Epithelial cell of umbilical artery (primary cell): ENCODE data around the gene C19orf67. TPM values are rescaled to one million over a fixed set of nuclear protein-coding genes. Genes with fewer than 3 reads are reported as not detected.

ENCODE experiments used
- total RNA-seq: library from RNA; depleted of rRNA; stranded (reverse); fragments of >200 nt; gene quantifications from 2 replicates; pipeline ENCODE4 v1.2.3, GENCODE V29; 2014

The C19orf67 gene
- not detected in 2 replicates for total RNA-seq

GRCh38 chr19:14085309-14085995 lies at the start of gene C19orf67:
Gene C19orf67, minus strand, starts transcription at chr19:14085783. Its CDS starts 156 bp downstream, at chr19:14085627.

DNA sequence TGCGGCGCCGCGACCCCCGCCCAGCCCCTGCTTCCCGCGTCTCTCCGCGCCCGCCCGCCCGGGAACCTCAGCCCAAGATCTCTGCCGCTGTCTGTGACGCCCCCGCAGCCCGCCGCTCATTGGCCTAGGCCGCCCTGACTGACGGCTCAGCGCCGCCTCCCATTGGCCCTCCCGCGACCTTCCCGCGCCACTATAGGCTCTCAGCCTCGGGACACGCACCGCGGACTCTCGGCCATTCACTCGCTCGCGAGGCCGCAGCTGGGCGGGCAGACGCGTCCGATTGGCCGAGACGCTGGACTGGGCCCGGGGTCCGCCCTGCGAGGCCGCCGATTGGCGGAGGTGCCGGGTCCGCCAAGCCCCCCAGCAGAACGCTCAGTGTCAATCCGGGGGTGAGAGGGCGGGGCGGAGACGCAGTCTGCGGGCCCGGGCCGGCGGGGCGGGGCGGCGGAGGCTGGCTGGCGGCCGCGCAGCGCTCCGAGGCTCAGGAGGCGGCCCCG lies 32.1 kb upstream of the C19orf67 start, which contains the start of gene PRKACA:
Gene PRKACA, minus strand, starts transcription at position 95 of the 497 bp plus-strand sequence. CDS start 215 bp downstream, outside the sequence.

DNA sequence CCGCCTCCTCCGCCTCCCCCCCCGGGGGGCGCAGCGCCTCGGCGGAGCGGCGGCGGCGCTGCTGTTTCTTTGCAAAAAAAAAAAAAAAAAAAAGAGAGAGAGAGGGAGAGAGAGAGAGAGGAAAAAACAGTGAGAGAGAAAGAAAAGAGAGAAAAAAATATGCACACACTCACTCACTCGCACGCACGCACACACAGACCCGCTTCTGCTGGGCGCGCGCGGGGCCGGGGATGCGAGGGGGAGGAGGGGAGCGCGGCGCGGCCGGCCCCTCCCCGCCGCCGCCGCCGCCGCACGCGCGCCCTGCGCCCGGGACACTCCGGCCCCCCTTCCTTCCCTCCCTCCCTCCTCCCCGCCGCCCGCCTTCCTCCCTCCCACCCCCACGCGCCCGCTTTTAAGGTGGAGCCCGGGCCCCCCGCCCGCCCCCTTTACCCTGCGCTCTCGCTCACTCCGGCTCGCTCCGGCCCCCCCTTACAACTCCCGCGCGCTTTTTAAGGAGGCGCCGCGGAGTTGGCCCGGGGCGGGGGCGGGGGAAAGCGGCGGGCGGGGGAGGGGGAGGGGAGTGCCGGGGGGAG lies 5.0 kb upstream of the C19orf67 start, which contains the start of gene SAMD1:
Gene SAMD1, minus strand, starts transcription at position 243 of the 572 bp plus-strand sequence.

GRCh38 chr19:14072535-14073260 lies 12.9 kb downstream of the C19orf67 start, which contains the start of gene MISP3:
Gene MISP3, plus strand, starts transcription at chr19:14072786. Its CDS starts 524 bp downstream, at chr19:14073310.

GRCh38 chr19:14061751-14062557 lies 23.6 kb downstream of the C19orf67 start, which contains the start of gene PALM3:
Gene PALM3, minus strand, starts transcription at chr19:14062076. Its CDS starts 96 bp downstream, at chr19:14061980.

DNA sequence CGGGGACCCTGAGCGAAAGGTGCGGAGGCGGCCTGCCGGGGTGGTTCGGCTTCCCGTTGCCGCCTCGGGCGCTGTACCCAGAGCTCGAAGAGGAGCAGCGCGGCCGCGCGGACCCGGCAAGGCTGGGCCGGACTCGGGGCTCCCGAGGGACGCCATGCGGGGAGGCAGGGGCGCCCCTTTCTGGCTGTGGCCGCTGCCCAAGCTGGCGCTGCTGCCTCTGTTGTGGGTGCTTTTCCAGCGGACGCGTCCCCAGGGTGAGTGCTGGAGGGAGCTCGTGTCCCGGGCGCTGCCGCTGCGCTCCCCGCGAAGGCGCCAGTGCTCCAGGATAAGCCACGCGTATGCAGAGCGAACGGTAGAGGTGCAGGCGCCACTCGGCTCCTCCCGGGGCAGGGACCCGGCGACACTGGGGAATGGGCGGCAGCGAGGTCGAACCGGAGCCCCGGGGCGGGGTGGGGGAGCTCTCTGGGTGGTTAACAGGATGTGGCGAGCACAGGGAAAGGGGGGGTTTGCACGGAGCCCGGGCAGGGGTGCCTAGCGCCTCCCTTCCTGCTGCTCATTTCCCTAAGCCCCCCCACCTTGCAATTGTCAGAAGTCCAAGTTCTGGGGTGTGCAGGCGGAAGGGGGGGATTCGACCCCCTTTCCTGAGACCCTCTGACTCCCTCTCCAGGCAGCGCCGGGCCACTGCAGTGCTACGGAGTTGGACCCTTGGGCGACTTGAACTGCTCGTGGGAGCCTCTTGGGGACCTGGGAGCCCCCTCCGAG lies 53.7 kb downstream of the C19orf67 start, which contains the start of gene IL27RA:
Gene IL27RA, plus strand, starts transcription at position 44 of the 762 bp plus-strand sequence. Its CDS starts 111 bp downstream, at position 155.

Other genes starting within 250 kb of the C19orf67 start
- 1.2 TPM in 1 of 2 replicates, not detected in the other for gene NANOS3, start 208.6 kb downstream of the C19orf67 start, total RNA-seq
- gene BRME1, start 179.7 kb downstream of the C19orf67 start, total RNA-seq, result 0.32 and 1.1 TPM in 2 replicates
- gene CC2D1A, start 179.6 kb downstream of the C19orf67 start, total RNA-seq, result 4.1 and 4.2 TPM in 2 replicates
- gene PODNL1, start 147.4 kb downstream of the C19orf67 start, total RNA-seq, result under 0.01 TPM in 1 of 2 replicates, not detected in the other
- gene DCAF15, start 133.3 kb downstream of the C19orf67 start, total RNA-seq, result 9.7 and 10.2 TPM in 2 replicates
- gene RFX1, start 79.5 kb downstream of the C19orf67 start, total RNA-seq, result 0.97 and 1.5 TPM in 2 replicates
- gene RLN3, start 57.6 kb downstream of the C19orf67 start, total RNA-seq, result not detected in 2 replicates
- 12.3 and 14.0 TPM in 2 replicates for gene IL27RA, start 54.0 kb downstream of the C19orf67 start, total RNA-seq
- gene PALM3, start 23.7 kb downstream of the C19orf67 start, total RNA-seq, result 0.15 TPM in 1 of 2 replicates, not detected in the other
- gene MISP3, start 13.0 kb downstream of the C19orf67 start, total RNA-seq, result 0.61 TPM in 1 of 2 replicates, not detected in the other
- gene SAMD1, start 5.0 kb upstream of the C19orf67 start, total RNA-seq, result 14.1 and 16.2 TPM in 2 replicates
- 24.5 and 35.4 TPM in 2 replicates for gene PRKACA, start 32.0 kb upstream of the C19orf67 start, total RNA-seq
- 17.9 TPM in 2 replicates for gene ASF1B, start 50.8 kb upstream of the C19orf67 start, total RNA-seq
- gene ADGRL1, start 120.4 kb upstream of the C19orf67 start, total RNA-seq, result 1.9 and 2.1 TPM in 2 replicates